Activated CD8-positive, alpha-beta memory T cell treated with anti-CD3 and anti-CD28 coated beads for 48 hours (primary cell): ENCODE results near the gene MAGI1.

Experiments used
- DNase-seq, 3 experiments: peaks; one replicate each; pipeline ENCODE4 v3.0.0-alpha.2; 2020; ENCODE audit warnings: low read depth in 2 of 3, low spot score in 2 of 3

Gene MAGI1

GRCh38 chr3:65948841-65949573 is 89.7 kb downstream of the MAGI1 start:
- no peak for DNase-seq

- DNase-seq, result no peak
These were observed 92.3 kb downstream of the MAGI1 start for GRCh38 chr3:65946438-65946837.

- no peak for DNase-seq
These were observed 92.8 kb downstream of the MAGI1 start for GRCh38 chr3:65945953-65946352.

GRCh38 chr3:65945480-65945879 is 93.2 kb downstream of the MAGI1 start:
- no peak for DNase-seq

- no peak for DNase-seq
These were observed 94.5 kb downstream of the MAGI1 start for GRCh38 chr3:65944252-65944651.

- no peak for DNase-seq
These were observed 98.9 kb downstream of the MAGI1 start for GRCh38 chr3:65939801-65940246.

- DNase-seq, result no peak
These were observed 99.5 kb downstream of the MAGI1 start for GRCh38 chr3:65939184-65939583.

- DNase-seq, result no peak
These were observed 100.0 kb downstream of the MAGI1 start for GRCh38 chr3:65938676-65939075.

- DNase-seq, result no peak
These were observed 100.6 kb downstream of the MAGI1 start for GRCh38 chr3:65938147-65938546.

GRCh38 chr3:65936908-65937638 is 101.6 kb downstream of the MAGI1 start:
- no peak for DNase-seq

- DNase-seq, result no peak
These were observed 103.0 kb downstream of the MAGI1 start for GRCh38 chr3:65935724-65936123.

- DNase-seq, result no peak
These were observed 108.1 kb downstream of the MAGI1 start for GRCh38 chr3:65930648-65931047.

GRCh38 chr3:65928110-65928509 is 110.6 kb downstream of the MAGI1 start:
- DNase-seq, result no peak

GRCh38 chr3:65927576-65927975 is 111.1 kb downstream of the MAGI1 start:
- no peak for DNase-seq

- DNase-seq, result no peak
These were observed 113.3 kb downstream of the MAGI1 start for GRCh38 chr3:65925254-65925954.

- DNase-seq, result no peak
These were observed 114.0 kb downstream of the MAGI1 start for GRCh38 chr3:65924762-65925161.

GRCh38 chr3:65922441-65922840 is 116.3 kb downstream of the MAGI1 start:
- no peak for DNase-seq

GRCh38 chr3:65919826-65920225 is 118.9 kb downstream of the MAGI1 start:
- no peak for DNase-seq

- DNase-seq, result no peak
These were observed 123.2 kb downstream of the MAGI1 start for GRCh38 chr3:65915477-65915876.

- no peak for DNase-seq
These were observed 123.9 kb downstream of the MAGI1 start for GRCh38 chr3:65914740-65915367.

- DNase-seq, result no peak
These were observed 124.5 kb downstream of the MAGI1 start for GRCh38 chr3:65914032-65914739.
